ENCODE results near the gene TRIM8.

DNA sequence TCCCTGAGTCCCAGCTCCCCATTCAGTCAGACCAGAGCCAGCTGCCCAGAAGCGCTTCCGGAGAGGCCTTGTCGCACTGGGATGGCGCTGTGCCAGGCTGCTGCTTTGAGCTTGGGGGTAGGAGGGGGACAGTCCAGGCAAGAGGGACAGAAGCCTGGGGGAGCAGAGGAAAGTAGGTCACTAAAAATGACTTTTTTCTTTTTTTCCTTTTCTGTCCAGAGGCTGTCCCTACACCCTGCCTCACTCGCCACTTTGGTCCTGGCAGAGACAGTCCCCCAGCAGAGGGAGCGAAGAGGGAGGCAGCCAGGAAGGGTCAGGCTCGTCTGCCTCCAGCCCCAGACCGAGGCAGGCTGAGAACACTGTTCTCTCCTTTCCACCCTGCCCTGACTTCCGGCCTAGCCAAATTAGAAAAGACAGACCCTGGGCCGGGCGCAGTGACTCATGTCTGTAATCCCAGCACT is 15.8 kb upstream of the TRIM8 start:
- TF ChIP-seq FOXJ3 (CRISPR knock-in tag; IDR thresholded peaks at IDR 0.05; ENCODE audit: borderline replicate concordance), result no peak
- TF ChIP-seq, protein P1, sequence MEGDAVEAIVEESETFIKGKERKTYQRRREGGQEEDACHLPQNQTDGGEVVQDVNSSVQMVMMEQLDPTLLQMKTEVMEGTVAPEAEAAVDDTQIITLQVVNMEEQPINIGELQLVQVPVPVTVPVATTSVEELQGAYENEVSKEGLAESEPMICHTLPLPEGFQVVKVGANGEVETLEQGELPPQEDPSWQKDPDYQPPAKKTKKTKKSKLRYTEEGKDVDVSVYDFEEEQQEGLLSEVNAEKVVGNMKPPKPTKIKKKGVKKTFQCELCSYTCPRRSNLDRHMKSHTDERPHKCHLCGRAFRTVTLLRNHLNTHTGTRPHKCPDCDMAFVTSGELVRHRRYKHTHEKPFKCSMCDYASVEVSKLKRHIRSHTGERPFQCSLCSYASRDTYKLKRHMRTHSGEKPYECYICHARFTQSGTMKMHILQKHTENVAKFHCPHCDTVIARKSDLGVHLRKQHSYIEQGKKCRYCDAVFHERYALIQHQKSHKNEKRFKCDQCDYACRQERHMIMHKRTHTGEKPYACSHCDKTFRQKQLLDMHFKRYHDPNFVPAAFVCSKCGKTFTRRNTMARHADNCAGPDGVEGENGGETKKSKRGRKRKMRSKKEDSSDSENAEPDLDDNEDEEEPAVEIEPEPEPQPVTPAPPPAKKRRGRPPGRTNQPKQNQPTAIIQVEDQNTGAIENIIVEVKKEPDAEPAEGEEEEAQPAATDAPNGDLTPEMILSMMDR (IDR thresholded peaks at IDR 0.05), result no peak
- no peak for TF ChIP-seq ZNF423 (CRISPR knock-in tag; IDR thresholded peaks at IDR 0.05)
- no peak for TF ChIP-seq TEAD1 (CRISPR knock-in tag; IDR thresholded peaks at IDR 0.05)

Measured in WTC11 (cell line).